Stimulated activated CD8-positive, alpha-beta memory T cell treated with anti-CD3 and anti-CD28 coated beads, Interleukin-15, amount 100 ng/mL, for 4 hours (primary cell): ENCODE results near the gene ELMO3.
A peak's percentile ranks its signal among the peaks of the same experiment; 100 is the strongest.

ENCODE experiments used
- DNase-seq, 2 donors: peaks; one replicate each; pipeline ENCODE4 v3.0.0-alpha.2; 2020; ENCODE audit warnings: low read depth in 2 of 2

Gene ELMO3

GRCh38 chr16:67215706-67216105 is 16.8 kb downstream of the ELMO3 start:
- DNase-seq = no peak

GRCh38 chr16:67216612-67217490 is 17.9 kb downstream of the ELMO3 start:
- no peak for DNase-seq

- no peak for DNase-seq
Observed at GRCh38 chr16:67223992-67224391, 25.1 kb downstream of the ELMO3 start.

GRCh38 chr16:67226295-67226803 is 27.4 kb downstream of the ELMO3 start:
- no peak for DNase-seq

- DNase-seq = peak; percentile 97
Observed at GRCh38 chr16:67226804-67227566, 28.1 kb downstream of the ELMO3 start, which contains the start of gene TMEM208. TSS of gene TMEM208 (plus strand) at chr16:67227130. CDS start at chr16:67227219, 89 bp downstream.

- DNase-seq = no peak
Observed at GRCh38 chr16:67227567-67227921, 28.6 kb downstream of the ELMO3 start.

- DNase-seq = no peak
Observed at GRCh38 chr16:67228034-67228785, 29.3 kb downstream of the ELMO3 start.

- no peak for DNase-seq
Observed at GRCh38 chr16:67228905-67229304, 30.0 kb downstream of the ELMO3 start.

- no peak for DNase-seq
Observed at GRCh38 chr16:67229906-67230808, 31.2 kb downstream of the ELMO3 start.

GRCh38 chr16:67230809-67231660 is 32.1 kb downstream of the ELMO3 start:
- no peak for DNase-seq

- no peak for DNase-seq
Observed at GRCh38 chr16:67233596-67233995, 34.7 kb downstream of the ELMO3 start.

GRCh38 chr16:67234180-67234597 is 35.3 kb downstream of the ELMO3 start:
- DNase-seq = no peak

GRCh38 chr16:67235816-67236562 is 37.1 kb downstream of the ELMO3 start:
- no peak for DNase-seq

- peak in 1 of 2 donors; percentile 27 for DNase-seq
Observed at GRCh38 chr16:67236563-67237395, 37.8 kb downstream of the ELMO3 start.

GRCh38 chr16:67237396-67238277 is 38.7 kb downstream of the ELMO3 start:
- DNase-seq = no peak

- DNase-seq = no peak
Observed at GRCh38 chr16:67238278-67238575, 39.3 kb downstream of the ELMO3 start.

- no peak for DNase-seq
Observed at GRCh38 chr16:67238806-67239470, 40.0 kb downstream of the ELMO3 start.
